Ishikawa (cell line): ENCODE results near the gene CMTM8.

Experiments
- CEBPB ChIP-seq: IDR thresholded peaks from 2 replicates; pipeline ENCODE4 v1.6.1; 2012
- CREB1 ChIP-seq: IDR thresholded peaks from 2 replicates; pipeline ENCODE4 v1.6.1; 2012; ENCODE audit warnings: low read depth
- EGR1 ChIP-seq: IDR thresholded peaks from 2 replicates; pipeline ENCODE4 v1.6.1; 2012
- EP300 ChIP-seq: IDR thresholded peaks from 2 replicates; pipeline ENCODE4 v1.6.1; 2012; ENCODE audit warnings: borderline replicate concordance
- FOXM1 ChIP-seq: IDR thresholded peaks from 2 replicates; pipeline ENCODE4 v1.6.1; 2012; ENCODE audit warnings: low read depth, borderline replicate concordance
- MAX ChIP-seq: IDR thresholded peaks from 2 replicates; pipeline ENCODE4 v1.6.1; 2012
- RAD21 ChIP-seq: IDR thresholded peaks from 2 replicates; pipeline ENCODE4 v1.6.1; 2012; ENCODE audit warnings: low read depth
- REST ChIP-seq: IDR thresholded peaks from 2 replicates; pipeline ENCODE4 v1.6.1; 2012; ENCODE audit warnings: low read depth, mild to moderate bottlenecking
- TAF1 ChIP-seq: IDR thresholded peaks from 2 replicates; pipeline ENCODE4 v1.6.1; 2012; ENCODE audit warnings: low read depth, mild to moderate bottlenecking
- TCF12 ChIP-seq: IDR thresholded peaks from 2 replicates; pipeline ENCODE4 v1.6.1; 2012; ENCODE audit warnings: low read depth
- TEAD4 ChIP-seq: IDR thresholded peaks from 2 replicates; pipeline ENCODE4 v1.6.1; 2012
- YY1 ChIP-seq: IDR thresholded peaks from 2 replicates; pipeline ENCODE4 v1.6.1; 2012; ENCODE audit warnings: low read depth

GRCh38 chr3:32261545-32261944 is 23.1 kb downstream of the CMTM8 start:
- TF ChIP-seq CEBPB (no peak), EP300 (no peak), YY1 (no peak), REST (no peak), MAX (no peak), CREB1 (no peak), TEAD4 (no peak), TAF1 (no peak), TCF12 (no peak), RAD21 (no peak), EGR1 (no peak), FOXM1 (no peak)
